Prostate gland (tissue), 2 donors: Measurements from ENCODE around the gene INTS3.

Experiments used
- CTCF ChIP-seq, 4 experiments: fragments of 200-600 bp in 2 of 4; fragments of 450-650 bp in 2 of 4; sonication (generic) in 2 of 4; IDR thresholded peaks; 1 replicate in 3 of 4; 2 replicates in 1 of 4; pipeline ENCODE4 v1.5.1; 2016 to 2019; ENCODE audit warnings: antibody characterized with exemption in 4 of 4, mild to moderate bottlenecking in 2 of 4, moderate library complexity in 2 of 4
- POLR2A ChIP-seq: fragments of 450-650 bp; IDR thresholded peaks from one replicate; pipeline ENCODE4 v1.6.1; 2016; ENCODE audit warnings: antibody characterized with exemption, mild to moderate bottlenecking
- POLR2AphosphoS5 ChIP-seq: sonication (generic); formaldehyde crosslinking; IDR thresholded peaks from one replicate; pipeline ENCODE4 v1.6.1; 2017; ENCODE audit warnings: antibody characterized with exemption

DNA sequence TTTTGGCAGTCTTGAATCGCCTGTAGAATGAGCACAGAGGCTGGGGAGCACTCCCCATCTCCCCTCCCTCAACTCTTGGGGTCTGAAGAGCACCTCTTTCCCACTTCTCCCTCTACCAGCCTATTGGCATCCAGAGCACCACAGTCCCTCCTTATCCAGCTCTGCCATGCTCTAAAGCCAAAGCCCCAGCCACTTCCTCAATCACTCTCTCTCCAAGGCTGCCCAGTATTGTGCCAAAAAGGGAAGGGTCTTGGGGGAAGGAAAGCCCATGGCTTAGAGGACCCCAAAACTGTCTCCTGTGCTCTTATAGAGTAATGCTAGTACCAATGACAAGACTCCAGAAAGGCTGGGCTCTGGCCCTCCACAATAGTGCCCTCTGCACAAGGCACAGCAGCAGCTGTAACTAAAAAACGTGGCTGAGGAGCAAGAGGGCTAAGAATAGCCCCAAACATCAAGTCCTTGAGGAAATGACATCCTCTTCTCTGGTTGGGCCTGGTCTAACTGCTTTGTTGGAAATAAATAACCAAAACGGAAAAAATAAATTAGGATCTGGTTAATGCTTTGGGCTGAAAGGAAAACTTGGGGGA lies 75.7 kb downstream of the INTS3 start:
- TF ChIP-seq CTCF (IDR thresholded peaks at IDR 0.05): no peak
- TF ChIP-seq POLR2A: no peak
- no peak for TF ChIP-seq POLR2AphosphoS5
